Measurements from ENCODE around the gene ADAMTS10.

DNA sequence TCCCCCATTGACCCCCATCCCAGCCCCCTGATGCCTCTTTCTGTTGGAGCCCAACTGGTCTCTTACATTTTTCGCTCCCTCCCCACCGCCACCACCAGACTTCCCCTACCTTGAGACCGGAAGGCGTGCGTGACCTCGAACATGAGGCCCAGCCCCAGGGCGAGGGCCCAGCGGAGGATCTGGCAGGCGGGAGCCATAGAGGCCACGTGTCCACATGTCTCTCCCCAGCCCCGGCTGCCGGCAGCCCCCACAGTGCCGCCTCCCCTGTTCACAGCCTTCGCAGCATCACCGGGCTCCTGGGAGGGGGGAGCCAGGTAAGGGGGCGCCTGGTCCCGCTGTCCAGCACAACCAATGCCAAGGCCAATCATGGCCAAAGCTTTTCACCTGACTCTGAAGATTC is 5.0 kb downstream of the ADAMTS10 start:
- no peak for TF ChIP-seq BCL11A (IDR thresholded peaks at IDR 0.05; ENCODE audit: low read depth in 2 of 2, low read length in 2 of 2)
- no peak for TF ChIP-seq TAF7 (optimal IDR thresholded peaks at IDR 0.05; ENCODE audit: borderline replicate concordance, low read depth, low read length)
- TF ChIP-seq TCF12 (IDR thresholded peaks at IDR 0.05; ENCODE audit: low read depth, low read length), result no peak
- TF ChIP-seq, protein P1, sequence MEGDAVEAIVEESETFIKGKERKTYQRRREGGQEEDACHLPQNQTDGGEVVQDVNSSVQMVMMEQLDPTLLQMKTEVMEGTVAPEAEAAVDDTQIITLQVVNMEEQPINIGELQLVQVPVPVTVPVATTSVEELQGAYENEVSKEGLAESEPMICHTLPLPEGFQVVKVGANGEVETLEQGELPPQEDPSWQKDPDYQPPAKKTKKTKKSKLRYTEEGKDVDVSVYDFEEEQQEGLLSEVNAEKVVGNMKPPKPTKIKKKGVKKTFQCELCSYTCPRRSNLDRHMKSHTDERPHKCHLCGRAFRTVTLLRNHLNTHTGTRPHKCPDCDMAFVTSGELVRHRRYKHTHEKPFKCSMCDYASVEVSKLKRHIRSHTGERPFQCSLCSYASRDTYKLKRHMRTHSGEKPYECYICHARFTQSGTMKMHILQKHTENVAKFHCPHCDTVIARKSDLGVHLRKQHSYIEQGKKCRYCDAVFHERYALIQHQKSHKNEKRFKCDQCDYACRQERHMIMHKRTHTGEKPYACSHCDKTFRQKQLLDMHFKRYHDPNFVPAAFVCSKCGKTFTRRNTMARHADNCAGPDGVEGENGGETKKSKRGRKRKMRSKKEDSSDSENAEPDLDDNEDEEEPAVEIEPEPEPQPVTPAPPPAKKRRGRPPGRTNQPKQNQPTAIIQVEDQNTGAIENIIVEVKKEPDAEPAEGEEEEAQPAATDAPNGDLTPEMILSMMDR (IDR thresholded peaks at IDR 0.05; ENCODE audit: control extremely low read depth in 1 of 3, insufficient read depth in 1 of 3, low read depth in 1 of 3, low read length in 3 of 3), result no peak
- no peak for TF ChIP-seq TEAD4 (IDR thresholded peaks at IDR 0.05; ENCODE audit: low read depth, low read length)
- TF ChIP-seq, protein P2, sequence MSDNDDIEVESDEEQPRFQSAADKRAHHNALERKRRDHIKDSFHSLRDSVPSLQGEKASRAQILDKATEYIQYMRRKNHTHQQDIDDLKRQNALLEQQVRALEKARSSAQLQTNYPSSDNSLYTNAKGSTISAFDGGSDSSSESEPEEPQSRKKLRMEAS (IDR thresholded peaks at IDR 0.05), result no peak
- TF ChIP-seq SAP30 (IDR thresholded peaks at IDR 0.05; ENCODE audit: insufficient read depth, insufficient replicate concordance, low read length), result no peak
- TF ChIP-seq POLR2A (IDR thresholded peaks at IDR 0.05; ENCODE audit: control extremely low read depth in 1 of 2, low read depth in 2 of 2, low read length in 2 of 2), result no peak
- TF ChIP-seq SUZ12 (IDR thresholded peaks at IDR 0.05; ENCODE audit: low read length), result no peak
- no peak for TF ChIP-seq JUN (IDR thresholded peaks at IDR 0.05; ENCODE audit: low read depth, low read length)
- TF ChIP-seq EP300 (IDR thresholded peaks at IDR 0.05; ENCODE audit: borderline replicate concordance in 1 of 2, low read depth in 2 of 2, low read length in 2 of 2), result no peak
- TF ChIP-seq POLR2AphosphoS5 (IDR thresholded peaks at IDR 0.05; ENCODE audit: low read depth, low read length), result no peak
- TF ChIP-seq JUND (IDR thresholded peaks at IDR 0.05; ENCODE audit: low read length), result no peak
- no peak for TF ChIP-seq CBX5 (IDR thresholded peaks at IDR 0.05; ENCODE audit: low read depth, low read length)
